Progenitor cell of endocrine pancreas (in vitro differentiated cells): ENCODE measurements around the gene CSNK1G2. TPM values are rescaled to one million over a fixed set of nuclear protein-coding genes. Genes with fewer than 3 reads are reported as not detected.

Experiments used
- DNase-seq: peaks from one replicate; pipeline ENCODE4 v3.0.0; 2021; ENCODE audit warnings: low spot score; ENCODE audit not compliant: unreplicated experiment
- H3K27ac Mint-ChIP-seq: 2 replicates; pipeline ENCODE4 v1.8.0; 2021; ENCODE audit warnings: mild to moderate bottlenecking, moderate library complexity, mixed read lengths
- H3K27me3 Mint-ChIP-seq: 2 replicates; pipeline ENCODE4 v1.8.0; 2021; ENCODE audit warnings: mixed read lengths
- H3K36me3 Mint-ChIP-seq: 2 replicates; pipeline ENCODE4 v1.8.0; 2022; ENCODE audit warnings: mixed read lengths; ENCODE audit not compliant: insufficient read depth
- H3K4me1 Mint-ChIP-seq: 2 replicates; pipeline ENCODE4 v1.8.0; 2021; ENCODE audit warnings: low read depth, mixed read lengths
- H3K4me3 Mint-ChIP-seq: 2 replicates; pipeline ENCODE4 v1.8.0; 2021; ENCODE audit warnings: low read depth, mild to moderate bottlenecking, moderate library complexity, mixed read lengths
- H3K9me3 Mint-ChIP-seq: 2 replicates; pipeline ENCODE4 v1.8.0; 2021; ENCODE audit warnings: low read depth, mixed read lengths
- CTCF ChIP-seq: fragments of 200-600 bp; sonication (generic); IDR thresholded peaks from one replicate; pipeline ENCODE4 v1.5.0; 2021; ENCODE audit warnings: antibody characterized with exemption, mild to moderate bottlenecking; ENCODE audit not compliant: unreplicated experiment
- total RNA-seq: library from RNA; stranded (reverse); gene quantifications from 2 replicates; pipeline ENCODE4 v1.2.1, GENCODE V29; 2021

CSNK1G2 gene
- total RNA-seq, 1 donor from 2014 or later = 103 TPM

DNA sequence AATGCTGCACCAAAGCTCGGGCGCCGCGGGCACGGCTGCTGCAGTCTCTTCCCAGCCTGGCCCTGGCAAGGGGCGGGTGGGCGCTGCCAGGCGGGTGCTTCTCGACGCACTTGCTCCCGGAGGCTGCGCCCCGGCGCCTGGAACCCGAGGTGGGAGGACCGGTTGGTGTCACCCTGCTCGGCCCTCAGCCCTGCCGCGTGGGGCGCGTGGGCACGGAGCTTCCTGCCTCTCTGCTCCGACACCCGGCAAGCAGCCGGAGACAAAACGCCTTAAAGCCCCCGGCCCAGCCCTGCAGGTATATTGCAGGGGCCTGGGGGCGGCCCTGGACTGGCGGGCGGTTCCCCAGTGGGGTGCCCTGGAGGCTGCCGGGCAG is 39.8 kb downstream of the CSNK1G2 start:
- Mint-ChIP-seq H3K27ac (no peak overlapping the region), H3K36me3 (peaks cover 13% of the 10 kb centered on the region), H3K27me3 (no peaks in the 10 kb centered on the region), H3K4me1 (no peaks in the 10 kb centered on the region), H3K9me3 (no peaks in the 10 kb centered on the region), H3K4me3 (no peak overlapping the region)
- no peak for DNase-seq
- TF ChIP-seq CTCF = no peak

GRCh38 chr19:1981253-1981652 is 40.3 kb downstream of the CSNK1G2 start:
- peaks cover 15% of the 10 kb centered on the region for H3K36me3 Mint-ChIP-seq

DNA sequence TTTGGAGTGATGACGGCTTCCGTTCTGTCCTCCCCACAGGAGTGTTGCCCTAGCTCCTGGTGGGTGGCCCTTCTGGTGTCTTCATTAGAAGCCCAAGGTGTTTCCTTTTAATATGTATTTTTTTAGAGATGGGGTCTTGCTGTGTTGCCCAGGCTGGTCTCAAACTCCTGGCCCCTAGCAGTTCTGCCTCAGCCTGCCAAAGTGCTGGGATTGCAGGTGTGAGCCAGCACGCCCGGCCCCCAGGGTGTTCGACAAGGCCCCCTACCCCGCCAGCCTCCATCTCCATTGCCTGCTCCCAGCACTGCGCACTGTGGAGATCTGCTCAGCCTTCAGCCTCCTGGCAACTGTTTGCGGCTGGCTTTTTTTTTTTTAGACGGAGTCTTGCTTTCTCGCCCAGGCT is 43.4 kb downstream of the CSNK1G2 start:
- H3K4me1 Mint-ChIP-seq = no peaks in the 10 kb centered on the region

More at GRCh38 chr19:1981253-1981652, 40.3 kb downstream of the CSNK1G2 start:
- H3K27me3 Mint-ChIP-seq = no peaks in the 10 kb centered on the region
- DNase-seq = no peak
- H3K9me3 Mint-ChIP-seq = no peaks in the 10 kb centered on the region
- TF ChIP-seq CTCF = no peak
- H3K4me3 Mint-ChIP-seq = no peak overlapping the region
- H3K27ac Mint-ChIP-seq = no peak overlapping the region
- no peaks in the 10 kb centered on the region for H3K4me1 Mint-ChIP-seq

DNA sequence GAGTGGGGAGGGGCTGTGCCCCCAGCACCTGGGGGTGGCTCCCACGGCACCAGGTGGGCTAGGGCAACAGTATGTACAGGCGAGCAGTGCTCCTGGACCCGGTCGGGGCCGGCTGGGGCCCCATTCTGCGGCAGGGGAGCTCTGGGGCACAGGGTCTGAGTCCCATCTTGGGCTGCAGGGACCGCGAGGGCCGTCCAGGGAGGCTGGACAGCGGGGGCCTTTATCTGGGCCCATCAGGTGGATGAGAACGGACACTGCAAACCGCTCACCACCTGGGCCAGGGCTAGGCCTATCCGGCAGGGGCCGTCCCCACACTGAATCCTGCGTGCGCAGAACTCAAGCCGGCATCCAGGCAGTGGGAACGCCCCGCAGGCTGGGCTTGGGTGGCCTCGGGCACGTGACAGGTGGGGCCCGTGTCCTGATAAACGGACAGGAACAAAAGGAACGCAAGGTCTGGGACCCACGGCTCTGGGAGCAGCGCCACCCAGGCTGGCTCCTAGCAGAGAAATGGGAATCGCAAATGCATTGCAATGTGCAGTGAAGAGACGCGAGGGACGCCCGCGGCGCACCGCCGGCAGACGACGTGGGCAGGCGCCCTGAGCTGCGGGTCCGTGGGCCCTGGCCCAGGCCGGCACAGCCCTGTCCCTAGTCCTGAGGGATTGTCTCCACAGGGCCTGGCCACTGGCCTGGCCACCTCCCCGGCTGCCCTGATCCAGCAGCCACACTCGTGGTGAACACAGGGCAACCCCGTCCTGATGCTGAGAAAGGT is 44.8 kb downstream of the CSNK1G2 start:
- Mint-ChIP-seq H3K27me3 (no peaks in the 10 kb centered on the region), H3K36me3 (peaks cover 16% of the 10 kb centered on the region), H3K9me3 (no peaks in the 10 kb centered on the region), H3K4me1 (no peaks in the 10 kb centered on the region), H3K27ac (no peak overlapping the region), H3K4me3 (no peak overlapping the region)
- DNase-seq = no peak
- no peak for TF ChIP-seq CTCF

More for the DNA sequence above, 43.4 kb downstream of the CSNK1G2 start:
- H3K27me3 Mint-ChIP-seq = no peaks in the 10 kb centered on the region
- H3K4me3 Mint-ChIP-seq = no peak overlapping the region
- DNase-seq = no peak
- no peaks in the 10 kb centered on the region for H3K9me3 Mint-ChIP-seq
- no peak overlapping the region for H3K27ac Mint-ChIP-seq
- H3K36me3 Mint-ChIP-seq = peaks cover 16% of the 10 kb centered on the region
- no peak for TF ChIP-seq CTCF

GRCh38 chr19:1986357-1987162 is 45.6 kb downstream of the CSNK1G2 start:
- peaks cover 14% of the 10 kb centered on the region for H3K36me3 Mint-ChIP-seq

More at GRCh38 chr19:1986357-1987162, 45.6 kb downstream of the CSNK1G2 start:
- no peak overlapping the region for H3K27ac Mint-ChIP-seq
- no peaks in the 10 kb centered on the region for H3K27me3 Mint-ChIP-seq
- H3K4me3 Mint-ChIP-seq = no peak overlapping the region
- TF ChIP-seq CTCF = no peak
- no peaks in the 10 kb centered on the region for H3K9me3 Mint-ChIP-seq
- DNase-seq = no peak
- H3K4me1 Mint-ChIP-seq = no peaks in the 10 kb centered on the region
